HEK293 (cell line): ENCODE data around the gene PRKG1.
"Not testable (repeated sequence)": the region's sequence is repeated elsewhere in the genome, so short reads cannot be mapped to it uniquely, and the experiment has no call there.

Experiments
- CTCF ChIA-PET: fragments of 350-600 bp; formaldehyde crosslinking; extraction: SDS; loops from one replicate; lab custom pipeline; 2021; ENCODE audit warnings: antibody characterized with exemption; lab: Yijun Ruan, JAX
- POLR2A ChIA-PET: fragments of 300-600 bp; formaldehyde crosslinking; extraction: SDS; loops from one replicate; lab custom pipeline; 2020; ENCODE audit warnings: antibody characterized with exemption, inconsistent platforms; lab: Yijun Ruan, JAX
- H3K27ac ChIP-seq: fragments of 200-500 bp; sonication (Bioruptor generic); 2 replicates; pipeline ENCODE4 v1.5.1; 2014; ENCODE audit warnings: low read depth, low read length, control low read depth, inconsistent platforms; ENCODE audit errors: extremely low read depth
- H3K36me3 ChIP-seq, 2 experiments: fragments of 200-500 bp in 1 of 2; sonication (Bioruptor generic) in 1 of 2; 1 replicate in 1 of 2; 2 replicates in 1 of 2; pipeline ENCODE4 v1.5.1; 2014 to 2017; ENCODE audit warnings: inconsistent platforms in 2 of 2, low read length in 2 of 2; ENCODE audit not compliant: control insufficient read depth in 2 of 2, insufficient read depth in 1 of 2
- H3K4me1 ChIP-seq: fragments of 200-500 bp; sonication (Bioruptor generic); 2 replicates; pipeline ENCODE4 v1.5.1; 2014; ENCODE audit warnings: mild to moderate bottlenecking, low read length, inconsistent platforms; ENCODE audit not compliant: control insufficient read depth, insufficient read depth
- H3K4me3 ChIP-seq: 2 replicates; pipeline ENCODE4 v1.5.1; 2011; ENCODE audit warnings: low read depth, mild to moderate bottlenecking, control low read depth, low read length, moderate library complexity
- H3K9me3 ChIP-seq: fragments of 200-500 bp; sonication (Bioruptor generic); 2 replicates; pipeline ENCODE4 v1.5.1; 2014; ENCODE audit warnings: low read depth, low read length, inconsistent platforms; ENCODE audit not compliant: control insufficient read depth, insufficient read depth
- FEZF1 ChIP-seq: fragments of 450-650 bp; formaldehyde crosslinking; IDR thresholded peaks from 2 replicates; pipeline ENCODE4 v1.5.1; 2016; ENCODE audit warnings: missing biosample characterization, missing genetic modification characterization
- KLF16 ChIP-seq: fragments of 450-650 bp; formaldehyde crosslinking; IDR thresholded peaks from 2 replicates; pipeline ENCODE4 v1.5.1; 2017; ENCODE audit warnings: missing biosample characterization, missing genetic modification characterization
- MZF1 ChIP-seq: fragments of 450-650 bp; formaldehyde crosslinking; IDR thresholded peaks from 2 replicates; pipeline ENCODE4 v1.5.1; 2017; ENCODE audit warnings: missing biosample characterization, missing genetic modification characterization, borderline replicate concordance
- OVOL3 ChIP-seq: fragments of 450-650 bp; formaldehyde crosslinking; IDR thresholded peaks from 2 replicates; pipeline ENCODE4 v1.5.1; 2016; ENCODE audit warnings: missing biosample characterization, missing genetic modification characterization
- PRDM1 ChIP-seq: fragments of 450-650 bp; formaldehyde crosslinking; IDR thresholded peaks from 2 replicates; pipeline ENCODE4; 2016; ENCODE audit warnings: missing biosample characterization, missing genetic modification characterization
- RBAK ChIP-seq: fragments of 450-650 bp; formaldehyde crosslinking; IDR thresholded peaks from 2 replicates; pipeline ENCODE4 v1.5.1; 2016; ENCODE audit warnings: missing biosample characterization, missing genetic modification characterization
- SP3 ChIP-seq: fragments of 450-650 bp; formaldehyde crosslinking; IDR thresholded peaks from 2 replicates; pipeline ENCODE4 v1.5.1; 2016; ENCODE audit warnings: missing biosample characterization, missing genetic modification characterization
- ZBTB7A ChIP-seq: fragments of 450-650 bp; formaldehyde crosslinking; IDR thresholded peaks from 2 replicates; pipeline ENCODE4 v1.5.1; 2016; ENCODE audit warnings: low read depth, missing biosample characterization, missing genetic modification characterization
- ZFHX2 ChIP-seq: fragments of 450-650 bp; formaldehyde crosslinking; conservative IDR thresholded peaks from 2 replicates; pipeline ENCODE4 v1.5.1; 2016; ENCODE audit warnings: missing biosample characterization, missing genetic modification characterization
- ZNF214 ChIP-seq: fragments of 450-650 bp; formaldehyde crosslinking; IDR thresholded peaks from 2 replicates; pipeline ENCODE4 v1.5.1; 2017; ENCODE audit warnings: missing biosample characterization, mild to moderate bottlenecking, missing genetic modification characterization, borderline replicate concordance
- ZNF302 ChIP-seq: fragments of 450-650 bp; formaldehyde crosslinking; IDR thresholded peaks from 2 replicates; pipeline ENCODE4 v1.5.1; 2016; ENCODE audit warnings: missing biosample characterization, missing genetic modification characterization, low read depth
- ZNF600 ChIP-seq: fragments of 450-650 bp; formaldehyde crosslinking; IDR thresholded peaks from 2 replicates; pipeline ENCODE4 v1.5.1; 2016; ENCODE audit warnings: missing biosample characterization, missing genetic modification characterization
- ZNF621 ChIP-seq: fragments of 450-650 bp; formaldehyde crosslinking; IDR thresholded peaks from 2 replicates; pipeline ENCODE4 v1.5.1; 2017; ENCODE audit warnings: missing biosample characterization, missing genetic modification characterization
- ZNF629 ChIP-seq: fragments of 450-650 bp; formaldehyde crosslinking; IDR thresholded peaks from 2 replicates; pipeline ENCODE4 v1.5.1; 2017; ENCODE audit warnings: missing biosample characterization, missing genetic modification characterization
- ZNF791 ChIP-seq: fragments of 450-650 bp; formaldehyde crosslinking; IDR thresholded peaks from 2 replicates; pipeline ENCODE4 v1.5.1; 2016; ENCODE audit warnings: missing biosample characterization, missing genetic modification characterization
- ZNF843 ChIP-seq: fragments of 450-650 bp; formaldehyde crosslinking; IDR thresholded peaks from 2 replicates; pipeline ENCODE4 v1.5.1; 2016; ENCODE audit warnings: missing biosample characterization, missing genetic modification characterization
- TF ChIP-seq, protein P1 (sequence below): fragments of 450-650 bp; formaldehyde crosslinking; conservative IDR thresholded peaks from 2 replicates; pipeline ENCODE4 v1.5.1; 2016; ENCODE audit warnings: low read depth, missing biosample characterization, missing genetic modification characterization
- TF ChIP-seq, protein P2 (sequence below): fragments of 450-650 bp; formaldehyde crosslinking; IDR thresholded peaks from 2 replicates; pipeline ENCODE4 v1.5.1; 2016; ENCODE audit warnings: missing biosample characterization, missing genetic modification characterization
- TF ChIP-seq, protein P3 (sequence below): fragments of 450-650 bp; formaldehyde crosslinking; IDR thresholded peaks from 2 replicates; pipeline ENCODE4 v1.5.1; 2016; ENCODE audit warnings: missing biosample characterization, missing genetic modification characterization
- TF ChIP-seq, protein P4 (sequence below): fragments of 450-650 bp; formaldehyde crosslinking; IDR thresholded peaks from 2 replicates; pipeline ENCODE4 v1.5.1; 2016; ENCODE audit warnings: missing biosample characterization, missing genetic modification characterization

The PRKG1 gene

DNA sequence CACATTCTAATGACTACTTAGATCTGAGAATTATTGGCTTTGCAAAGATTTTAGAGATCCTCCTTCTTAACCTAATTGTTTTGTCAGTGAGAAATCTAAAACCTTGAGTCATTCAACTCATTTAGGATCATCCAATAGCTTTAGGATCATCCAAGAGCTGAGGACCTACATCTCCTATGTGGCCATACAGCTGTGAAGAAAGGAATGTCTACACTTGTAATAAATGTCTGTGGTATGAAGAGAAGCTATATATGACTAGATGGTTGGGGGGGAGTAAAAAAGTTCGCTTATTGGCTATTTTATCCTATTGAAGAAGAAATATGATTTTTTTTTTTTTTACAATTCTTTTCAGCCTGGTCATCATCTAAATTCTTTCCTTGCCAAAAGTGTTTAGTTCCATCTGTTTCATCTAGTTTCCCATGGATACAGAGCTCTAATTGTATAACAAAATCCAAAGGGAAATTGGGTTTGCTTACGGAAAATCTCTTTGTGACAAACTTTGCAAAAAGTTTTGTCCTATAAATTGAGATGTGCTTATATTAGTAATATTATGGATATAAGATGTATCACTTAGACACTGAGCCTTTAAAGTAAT is 196.7 kb downstream of the PRKG1 start:
- Histone ChIP-seq H3K36me3 (no peaks in the 10 kb centered on the region), H3K4me1 (no peaks in the 10 kb centered on the region), H3K4me3 (no peak overlapping the region), H3K9me3 (no peaks in the 10 kb centered on the region), H3K27ac (no peak overlapping the region)
- ChIA-PET CTCF (no interaction called here), POLR2A (no interaction called here)
- no peak for TF ChIP-seq OVOL3 (tag by site-specific recombination)
- TF ChIP-seq ZNF843 (tag by site-specific recombination) = no peak
- TF ChIP-seq MZF1 (tag by site-specific recombination) = no peak
- no peak for TF ChIP-seq ZNF791
- no peak for TF ChIP-seq SP3
- TF ChIP-seq ZNF629 = no peak
- no peak for TF ChIP-seq ZNF214 (tag by site-specific recombination)
- TF ChIP-seq ZNF621 (tag by site-specific recombination) = no peak
- no peak for TF ChIP-seq ZFHX2 (tag by site-specific recombination)

DNA sequence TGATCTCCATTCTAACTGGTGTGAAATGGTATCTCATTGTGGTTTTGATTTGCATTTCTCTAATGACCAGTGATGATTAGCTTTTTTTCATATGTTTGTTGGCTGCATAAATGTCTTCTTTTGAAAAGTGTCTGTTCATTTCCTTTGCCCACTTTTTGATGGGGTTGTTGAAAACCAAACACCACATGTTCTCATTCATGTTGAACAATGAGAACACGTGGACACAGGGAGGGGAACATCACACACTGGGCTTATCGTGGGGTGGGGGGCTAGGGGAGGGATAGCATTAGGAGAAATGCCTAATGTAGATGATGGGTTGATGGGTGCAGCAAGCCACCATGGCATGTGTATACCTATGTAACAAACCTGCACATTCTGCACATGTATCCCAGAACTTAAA is 197.8 kb downstream of the PRKG1 start:
- H3K4me3 ChIP-seq, H3K9me3 ChIP-seq, H3K4me1 ChIP-seq, POLR2A ChIA-PET, H3K27ac ChIP-seq, H3K36me3 ChIP-seq: not testable (repeated sequence)
- CTCF ChIA-PET = interaction anchor here (0.6 kb wide), 1 partner anchor 897 kb away, joined by 3 read pairs; no protein-coding TSS in a partner anchor

DNA sequence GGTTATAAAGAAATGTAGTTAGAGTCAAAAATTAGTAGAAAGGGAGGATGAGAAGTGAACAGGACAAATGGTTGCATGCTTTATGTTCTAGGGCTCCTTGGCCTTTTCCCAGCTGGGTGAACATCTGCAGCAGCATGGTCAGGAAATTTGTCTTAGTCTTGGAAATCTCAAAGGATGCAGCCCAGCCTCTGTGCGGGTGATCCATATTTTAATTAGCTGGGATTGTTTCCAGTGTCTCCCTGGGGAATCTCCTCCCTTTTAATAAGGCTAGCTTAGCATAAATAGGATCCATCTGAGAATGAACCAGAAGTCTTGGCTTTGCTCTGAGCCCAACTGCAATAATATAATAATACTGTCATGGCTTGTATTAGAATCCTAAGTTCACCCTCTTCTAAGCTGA is 198.3 kb downstream of the PRKG1 start:
- H3K36me3 ChIP-seq = no peaks in the 10 kb centered on the region
- no peaks in the 10 kb centered on the region for H3K4me1 ChIP-seq
- H3K9me3 ChIP-seq = no peaks in the 10 kb centered on the region
- TF ChIP-seq, protein P1, sequence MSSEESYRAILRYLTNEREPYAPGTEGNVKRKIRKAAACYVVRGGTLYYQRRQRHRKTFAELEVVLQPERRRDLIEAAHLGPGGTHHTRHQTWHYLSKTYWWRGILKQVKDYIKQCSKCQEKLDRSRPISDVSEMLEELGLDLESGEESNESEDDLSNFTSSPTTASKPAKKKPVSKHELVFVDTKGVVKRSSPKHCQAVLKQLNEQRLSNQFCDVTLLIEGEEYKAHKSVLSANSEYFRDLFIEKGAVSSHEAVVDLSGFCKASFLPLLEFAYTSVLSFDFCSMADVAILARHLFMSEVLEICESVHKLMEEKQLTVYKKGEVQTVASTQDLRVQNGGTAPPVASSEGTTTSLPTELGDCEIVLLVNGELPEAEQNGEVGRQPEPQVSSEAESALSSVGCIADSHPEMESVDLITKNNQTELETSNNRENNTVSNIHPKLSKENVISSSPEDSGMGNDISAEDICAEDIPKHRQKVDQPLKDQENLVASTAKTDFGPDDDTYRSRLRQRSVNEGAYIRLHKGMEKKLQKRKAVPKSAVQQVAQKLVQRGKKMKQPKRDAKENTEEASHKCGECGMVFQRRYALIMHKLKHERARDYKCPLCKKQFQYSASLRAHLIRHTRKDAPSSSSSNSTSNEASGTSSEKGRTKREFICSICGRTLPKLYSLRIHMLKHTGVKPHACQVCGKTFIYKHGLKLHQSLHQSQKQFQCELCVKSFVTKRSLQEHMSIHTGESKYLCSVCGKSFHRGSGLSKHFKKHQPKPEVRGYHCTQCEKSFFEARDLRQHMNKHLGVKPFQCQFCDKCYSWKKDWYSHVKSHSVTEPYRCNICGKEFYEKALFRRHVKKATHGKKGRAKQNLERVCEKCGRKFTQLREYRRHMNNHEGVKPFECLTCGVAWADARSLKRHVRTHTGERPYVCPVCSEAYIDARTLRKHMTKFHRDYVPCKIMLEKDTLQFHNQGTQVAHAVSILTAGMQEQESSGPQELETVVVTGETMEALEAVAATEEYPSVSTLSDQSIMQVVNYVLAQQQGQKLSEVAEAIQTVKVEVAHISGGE (tag by site-specific recombination) = no peak
- TF ChIP-seq PRDM1 (no peak), ZBTB7A (tag by site-specific recombination) (no peak), SP3 (no peak), ZNF600 (tag by site-specific recombination) (no peak), FEZF1 (tag by site-specific recombination) (no peak), ZNF302 (tag by site-specific recombination) (no peak), RBAK (tag by site-specific recombination) (no peak), KLF16 (no peak)
- TF ChIP-seq, protein P2, sequence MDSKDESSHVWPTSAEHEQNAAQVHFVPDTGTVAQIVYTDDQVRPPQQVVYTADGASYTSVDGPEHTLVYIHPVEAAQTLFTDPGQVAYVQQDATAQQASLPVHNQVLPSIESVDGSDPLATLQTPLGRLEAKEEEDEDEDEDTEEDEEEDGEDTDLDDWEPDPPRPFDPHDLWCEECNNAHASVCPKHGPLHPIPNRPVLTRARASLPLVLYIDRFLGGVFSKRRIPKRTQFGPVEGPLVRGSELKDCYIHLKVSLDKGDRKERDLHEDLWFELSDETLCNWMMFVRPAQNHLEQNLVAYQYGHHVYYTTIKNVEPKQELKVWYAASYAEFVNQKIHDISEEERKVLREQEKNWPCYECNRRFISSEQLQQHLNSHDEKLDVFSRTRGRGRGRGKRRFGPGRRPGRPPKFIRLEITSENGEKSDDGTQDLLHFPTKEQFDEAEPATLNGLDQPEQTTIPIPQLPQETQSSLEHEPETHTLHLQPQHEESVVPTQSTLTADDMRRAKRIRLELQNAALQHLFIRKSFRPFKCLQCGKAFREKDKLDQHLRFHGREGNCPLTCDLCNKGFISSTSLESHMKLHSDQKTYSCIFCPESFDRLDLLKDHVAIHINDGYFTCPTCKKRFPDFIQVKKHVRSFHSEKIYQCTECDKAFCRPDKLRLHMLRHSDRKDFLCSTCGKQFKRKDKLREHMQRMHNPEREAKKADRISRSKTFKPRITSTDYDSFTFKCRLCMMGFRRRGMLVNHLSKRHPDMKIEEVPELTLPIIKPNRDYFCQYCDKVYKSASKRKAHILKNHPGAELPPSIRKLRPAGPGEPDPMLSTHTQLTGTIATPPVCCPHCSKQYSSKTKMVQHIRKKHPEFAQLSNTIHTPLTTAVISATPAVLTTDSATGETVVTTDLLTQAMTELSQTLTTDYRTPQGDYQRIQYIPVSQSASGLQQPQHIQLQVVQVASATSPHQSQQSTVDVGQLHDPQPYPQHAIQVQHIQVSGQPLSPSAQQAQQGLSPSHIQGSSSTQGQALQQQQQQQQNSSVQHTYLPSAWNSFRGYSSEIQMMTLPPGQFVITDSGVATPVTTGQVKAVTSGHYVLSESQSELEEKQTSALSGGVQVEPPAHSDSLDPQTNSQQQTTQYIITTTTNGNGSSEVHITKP (tag by site-specific recombination) = no peak
- TF ChIP-seq, protein P3, sequence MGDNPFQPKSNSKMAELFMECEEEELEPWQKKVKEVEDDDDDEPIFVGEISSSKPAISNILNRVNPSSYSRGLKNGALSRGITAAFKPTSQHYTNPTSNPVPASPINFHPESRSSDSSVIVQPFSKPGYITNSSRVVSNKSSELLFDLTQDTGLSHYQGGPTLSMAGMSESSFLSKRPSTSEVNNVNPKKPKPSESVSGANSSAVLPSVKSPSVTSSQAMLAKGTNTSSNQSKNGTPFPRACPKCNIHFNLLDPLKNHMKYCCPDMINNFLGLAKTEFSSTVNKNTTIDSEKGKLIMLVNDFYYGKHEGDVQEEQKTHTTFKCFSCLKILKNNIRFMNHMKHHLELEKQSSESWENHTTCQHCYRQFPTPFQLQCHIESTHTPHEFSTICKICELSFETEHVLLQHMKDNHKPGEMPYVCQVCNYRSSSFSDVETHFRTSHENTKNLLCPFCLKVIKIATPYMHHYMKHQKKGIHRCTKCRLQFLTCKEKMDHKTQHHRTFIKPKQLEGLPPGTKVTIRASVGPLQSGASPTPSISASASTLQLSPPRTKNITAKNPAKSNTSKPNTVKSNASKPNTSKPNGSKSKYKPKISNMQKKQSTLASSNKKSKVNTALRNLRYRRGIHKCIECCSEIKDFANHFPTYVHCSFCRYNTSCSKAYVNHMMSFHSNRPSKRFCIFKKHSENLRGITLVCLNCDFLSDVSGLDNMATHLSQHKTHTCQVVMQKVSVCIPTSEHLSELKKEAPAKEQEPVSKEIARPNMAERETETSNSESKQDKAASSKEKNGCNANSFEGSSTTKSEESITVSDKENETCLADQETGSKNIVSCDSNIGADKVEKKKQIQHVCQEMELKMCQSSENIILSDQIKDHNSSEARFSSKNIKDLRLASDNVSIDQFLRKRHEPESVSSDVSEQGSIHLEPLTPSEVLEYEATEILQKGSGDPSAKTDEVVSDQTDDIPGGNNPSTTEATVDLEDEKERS (tag by site-specific recombination) = no peak
- TF ChIP-seq, protein P4, sequence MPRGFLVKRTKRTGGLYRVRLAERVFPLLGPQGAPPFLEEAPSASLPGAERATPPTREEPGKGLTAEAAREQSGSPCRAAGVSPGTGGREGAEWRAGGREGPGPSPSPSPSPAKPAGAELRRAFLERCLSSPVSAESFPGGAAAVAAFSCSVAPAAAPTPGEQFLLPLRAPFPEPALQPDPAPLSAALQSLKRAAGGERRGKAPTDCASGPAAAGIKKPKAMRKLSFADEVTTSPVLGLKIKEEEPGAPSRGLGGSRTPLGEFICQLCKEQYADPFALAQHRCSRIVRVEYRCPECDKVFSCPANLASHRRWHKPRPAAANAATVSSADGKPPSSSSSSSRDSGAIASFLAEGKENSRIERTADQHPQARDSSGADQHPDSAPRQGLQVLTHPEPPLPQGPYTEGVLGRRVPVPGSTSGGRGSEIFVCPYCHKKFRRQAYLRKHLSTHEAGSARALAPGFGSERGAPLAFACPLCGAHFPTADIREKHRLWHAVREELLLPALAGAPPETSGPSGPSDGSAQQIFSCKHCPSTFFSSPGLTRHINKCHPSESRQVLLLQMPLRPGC (tag by site-specific recombination) = no peak
- ChIA-PET CTCF (interaction anchor here (0.6 kb wide), 1 partner anchor 897 kb away, joined by 3 read pairs; no protein-coding TSS in a partner anchor), POLR2A (no interaction called here)
- H3K4me3 ChIP-seq = no peak overlapping the region
- no peak overlapping the region for H3K27ac ChIP-seq
